ENCODE measurements around the gene ULK3.

- TF ChIP-seq, protein P1, sequence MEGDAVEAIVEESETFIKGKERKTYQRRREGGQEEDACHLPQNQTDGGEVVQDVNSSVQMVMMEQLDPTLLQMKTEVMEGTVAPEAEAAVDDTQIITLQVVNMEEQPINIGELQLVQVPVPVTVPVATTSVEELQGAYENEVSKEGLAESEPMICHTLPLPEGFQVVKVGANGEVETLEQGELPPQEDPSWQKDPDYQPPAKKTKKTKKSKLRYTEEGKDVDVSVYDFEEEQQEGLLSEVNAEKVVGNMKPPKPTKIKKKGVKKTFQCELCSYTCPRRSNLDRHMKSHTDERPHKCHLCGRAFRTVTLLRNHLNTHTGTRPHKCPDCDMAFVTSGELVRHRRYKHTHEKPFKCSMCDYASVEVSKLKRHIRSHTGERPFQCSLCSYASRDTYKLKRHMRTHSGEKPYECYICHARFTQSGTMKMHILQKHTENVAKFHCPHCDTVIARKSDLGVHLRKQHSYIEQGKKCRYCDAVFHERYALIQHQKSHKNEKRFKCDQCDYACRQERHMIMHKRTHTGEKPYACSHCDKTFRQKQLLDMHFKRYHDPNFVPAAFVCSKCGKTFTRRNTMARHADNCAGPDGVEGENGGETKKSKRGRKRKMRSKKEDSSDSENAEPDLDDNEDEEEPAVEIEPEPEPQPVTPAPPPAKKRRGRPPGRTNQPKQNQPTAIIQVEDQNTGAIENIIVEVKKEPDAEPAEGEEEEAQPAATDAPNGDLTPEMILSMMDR (IDR thresholded peaks at IDR 0.05; ENCODE audit: low read length): no peak
- TF ChIP-seq EZH2 (optimal IDR thresholded peaks at IDR 0.05; ENCODE audit: low read depth, low read length): no peak
- no peak for TF ChIP-seq EZH2phosphoT487 (IDR thresholded peaks at IDR 0.05; ENCODE audit: low read length)
These were observed 4.5 kb upstream of the ULK3 start for GRCh38 chr15:74847432-74847831.

Measured in MM.1S (cell line).